GM12865 (cell line): ENCODE data around the gene PTPRR.

Experiments
- DNase-seq: peaks from one replicate; pipeline ENCODE4 v3.0.0; 2010; ENCODE audit warnings: low read depth
- H3K4me3 ChIP-seq: 2 replicates; pipeline ENCODE4 v1.5.1; 2011; ENCODE audit warnings: mild to moderate bottlenecking, low read depth, low read length, control low read depth
- CTCF ChIP-seq: IDR thresholded peaks from 2 replicates; pipeline ENCODE4 v1.5.1; 2011; ENCODE audit warnings: low read length, control low read depth, low read depth, inconsistent platforms; ENCODE audit not compliant: insufficient read depth; ENCODE audit errors: missing control alignments

PTPRR gene

DNA sequence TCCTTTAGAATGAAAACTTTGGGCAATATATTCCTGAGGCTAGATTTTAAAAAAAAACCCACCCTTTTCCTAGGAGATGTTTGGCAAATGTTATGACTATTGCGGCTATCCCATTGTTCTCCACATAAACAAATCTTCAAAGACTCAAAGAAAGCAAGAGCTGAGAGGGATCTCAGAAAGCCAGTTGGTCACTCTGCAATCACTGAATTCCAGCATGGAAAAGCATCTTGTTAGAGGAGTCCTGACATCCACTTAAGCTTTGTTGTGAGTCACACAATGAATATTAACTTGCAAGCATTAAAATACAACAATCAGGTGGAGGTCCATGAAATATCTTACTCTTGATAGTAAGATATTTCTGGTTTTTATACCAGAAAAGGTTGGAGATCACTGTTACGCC, 272.3 kb downstream of the PTPRR start:
- H3K4me3 ChIP-seq = no peak overlapping the region
- DNase-seq = no peak
- TF ChIP-seq CTCF = no peak

DNA sequence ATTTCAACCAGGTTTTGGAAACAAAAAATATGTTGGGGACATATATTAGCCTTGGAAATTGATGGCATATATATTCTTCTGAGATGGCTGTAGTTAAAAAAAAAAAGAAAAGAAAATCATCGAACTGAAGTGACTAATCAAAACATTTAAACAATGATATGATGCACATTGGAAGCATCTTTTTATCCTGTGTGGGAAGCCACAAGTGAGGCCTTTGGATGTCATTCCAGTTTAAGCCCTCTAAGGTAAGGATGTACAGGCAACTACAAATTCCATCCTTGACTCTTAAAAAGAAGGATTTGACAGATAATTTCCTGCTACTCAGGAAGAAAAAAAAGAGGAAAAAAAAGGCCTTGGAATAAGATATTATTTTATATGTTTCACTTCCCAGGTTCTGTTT, 273.7 kb downstream of the PTPRR start:
- H3K4me3 ChIP-seq = no peak overlapping the region
- no peak for DNase-seq
- TF ChIP-seq CTCF = no peak

DNA sequence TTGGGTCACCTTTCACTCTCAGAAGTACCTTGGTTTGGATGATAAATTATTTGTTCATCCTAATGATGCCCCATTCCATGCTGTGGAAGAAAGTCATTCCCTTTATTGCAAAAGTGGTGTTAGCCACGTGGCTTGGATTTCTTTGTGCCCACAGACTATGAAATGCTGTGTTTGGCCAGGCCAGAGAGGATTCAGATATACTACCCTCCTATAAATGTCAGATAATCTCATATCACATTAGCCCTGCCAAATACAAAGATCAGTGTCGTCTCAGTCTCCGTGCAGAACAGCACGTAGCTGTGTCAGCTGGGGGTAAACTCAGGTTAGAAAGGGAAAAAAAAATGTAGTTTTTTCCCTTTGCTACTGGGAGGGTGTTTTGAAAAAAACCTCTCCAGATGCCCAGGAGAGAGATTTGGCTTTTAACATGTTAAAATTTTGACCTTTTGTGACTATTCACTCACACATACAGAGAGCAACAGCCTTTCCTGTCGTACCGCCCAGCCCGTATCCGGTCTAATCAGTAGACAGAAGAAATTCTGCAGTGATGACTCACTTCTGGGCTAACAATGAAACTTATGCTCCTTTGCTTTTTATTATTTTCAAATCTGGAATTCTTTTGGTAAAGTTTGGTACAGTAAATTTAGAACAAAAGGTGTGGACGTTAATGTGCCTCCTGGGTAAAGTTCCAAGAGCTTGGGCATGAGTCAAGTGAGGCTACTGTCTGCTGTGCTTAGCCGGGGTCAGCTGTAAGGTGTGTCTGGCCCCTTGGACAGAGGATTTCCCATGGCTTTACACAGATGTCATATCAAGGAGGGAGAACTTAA, 274.8 kb downstream of the PTPRR start:
- no peak for TF ChIP-seq CTCF
- no peak for DNase-seq
- no peak overlapping the region for H3K4me3 ChIP-seq

DNA sequence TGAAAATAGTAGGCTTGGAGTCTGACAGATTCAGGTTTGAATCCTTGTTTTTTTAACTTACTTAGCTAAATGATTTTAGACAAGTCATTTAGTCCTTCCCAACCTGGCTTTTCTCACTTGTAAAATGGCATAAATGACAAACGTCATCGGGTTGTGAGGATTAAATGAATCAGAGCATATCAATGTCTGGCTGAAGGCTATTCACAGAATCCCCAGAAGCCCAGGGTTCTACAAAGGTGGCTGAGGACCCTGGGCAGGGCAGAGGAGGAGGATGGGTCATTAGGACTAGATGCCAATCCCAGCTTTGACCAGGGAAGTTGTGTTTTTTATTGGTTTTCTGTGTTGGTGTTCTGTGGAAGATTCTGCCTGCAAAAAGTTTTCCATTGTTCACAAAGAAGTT, 275.7 kb downstream of the PTPRR start:
- no peak overlapping the region for H3K4me3 ChIP-seq
- DNase-seq = no peak
- no peak for TF ChIP-seq CTCF

GRCh38 chr12:70643939-70644338, 276.6 kb downstream of the PTPRR start:
- H3K4me3 ChIP-seq = no peak overlapping the region
- TF ChIP-seq CTCF = no peak
- no peak for DNase-seq

DNA sequence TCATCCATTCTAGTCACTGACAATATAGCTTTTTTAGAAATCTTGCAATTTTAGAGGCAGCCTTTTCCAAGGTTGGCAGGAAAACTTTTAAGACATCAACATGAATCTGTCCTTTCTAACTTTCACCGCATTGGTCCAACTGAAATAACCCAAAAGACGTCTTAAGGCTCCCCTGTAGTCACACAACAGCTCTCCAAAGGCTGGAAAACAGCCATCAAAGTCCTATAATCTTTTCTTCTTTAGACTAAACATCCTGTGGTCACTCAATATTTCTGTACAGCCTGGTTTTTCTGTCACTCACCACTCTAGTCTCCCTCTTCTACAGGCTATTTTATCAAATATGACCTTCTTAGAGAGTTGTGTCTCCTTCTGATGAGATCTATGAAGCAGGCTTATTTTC, 278.8 kb downstream of the PTPRR start:
- no peak for DNase-seq
- H3K4me3 ChIP-seq = no peak overlapping the region
- TF ChIP-seq CTCF = no peak

DNA sequence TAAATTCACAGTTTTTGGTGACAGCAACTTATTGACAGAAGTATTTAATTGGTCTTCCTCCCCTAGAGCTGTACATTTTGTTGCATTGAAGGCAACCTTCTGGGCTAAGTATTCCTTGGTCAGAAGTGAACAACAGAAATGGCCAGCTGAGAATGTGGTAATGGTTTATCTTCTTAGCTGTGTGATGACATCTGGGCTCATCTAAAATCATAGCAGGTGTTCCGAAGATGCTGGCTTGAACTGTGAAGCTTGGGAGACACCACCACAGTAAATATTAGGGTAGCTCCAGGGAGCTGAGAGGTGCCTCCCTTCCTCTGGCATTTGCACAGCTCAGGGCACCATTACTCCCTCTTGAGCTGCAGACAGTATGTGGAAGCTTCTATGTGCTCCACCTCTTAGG, 279.6 kb downstream of the PTPRR start:
- H3K4me3 ChIP-seq = no peak overlapping the region
- DNase-seq = no peak
- TF ChIP-seq CTCF = no peak
